Lower leg skin (tissue), 3 donors: Measurements from ENCODE around the gene ADCYAP1R1.

Experiments used
- POLR2A ChIP-seq, 2 donors: fragments of 450-650 bp; IDR thresholded peaks; one replicate each; pipeline ENCODE4 v1.6.1; 2016 to 2017; ENCODE audit warnings: antibody characterized with exemption in 2 of 2, mild to moderate bottlenecking in 1 of 2, moderate library complexity in 1 of 2
- TF ChIP-seq, protein P1 (sequence below), 3 donors: fragments of 450-650 bp; IDR thresholded peaks; one replicate each; pipeline ENCODE4 v1.5.1; 2016; ENCODE audit warnings: antibody characterized with exemption in 3 of 3, mild to moderate bottlenecking in 3 of 3, moderate library complexity in 2 of 3

DNA sequence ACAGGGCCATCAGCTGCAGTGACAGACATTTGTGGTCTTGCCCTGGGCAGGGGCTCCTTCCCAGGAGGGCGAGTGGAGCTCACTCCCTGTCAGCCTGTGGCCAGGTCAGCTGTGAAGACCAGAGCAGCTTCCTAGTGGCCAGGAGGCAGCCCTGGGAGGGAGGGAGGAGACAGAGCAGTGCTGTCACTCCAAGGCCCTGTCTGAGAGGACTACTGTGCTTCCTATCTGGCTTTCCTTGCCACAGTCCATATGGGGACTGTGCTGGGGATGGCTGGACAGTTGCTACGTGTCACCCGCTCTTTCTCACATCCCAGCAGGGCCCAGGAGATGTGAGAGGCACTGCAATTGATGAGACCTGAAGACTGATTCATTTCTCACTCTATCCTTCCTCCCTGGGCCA lies 15.2 kb upstream of the ADCYAP1R1 start:
- TF ChIP-seq, protein P1, sequence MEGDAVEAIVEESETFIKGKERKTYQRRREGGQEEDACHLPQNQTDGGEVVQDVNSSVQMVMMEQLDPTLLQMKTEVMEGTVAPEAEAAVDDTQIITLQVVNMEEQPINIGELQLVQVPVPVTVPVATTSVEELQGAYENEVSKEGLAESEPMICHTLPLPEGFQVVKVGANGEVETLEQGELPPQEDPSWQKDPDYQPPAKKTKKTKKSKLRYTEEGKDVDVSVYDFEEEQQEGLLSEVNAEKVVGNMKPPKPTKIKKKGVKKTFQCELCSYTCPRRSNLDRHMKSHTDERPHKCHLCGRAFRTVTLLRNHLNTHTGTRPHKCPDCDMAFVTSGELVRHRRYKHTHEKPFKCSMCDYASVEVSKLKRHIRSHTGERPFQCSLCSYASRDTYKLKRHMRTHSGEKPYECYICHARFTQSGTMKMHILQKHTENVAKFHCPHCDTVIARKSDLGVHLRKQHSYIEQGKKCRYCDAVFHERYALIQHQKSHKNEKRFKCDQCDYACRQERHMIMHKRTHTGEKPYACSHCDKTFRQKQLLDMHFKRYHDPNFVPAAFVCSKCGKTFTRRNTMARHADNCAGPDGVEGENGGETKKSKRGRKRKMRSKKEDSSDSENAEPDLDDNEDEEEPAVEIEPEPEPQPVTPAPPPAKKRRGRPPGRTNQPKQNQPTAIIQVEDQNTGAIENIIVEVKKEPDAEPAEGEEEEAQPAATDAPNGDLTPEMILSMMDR (IDR thresholded peaks at IDR 0.05): no peak
- no peak for TF ChIP-seq POLR2A (IDR thresholded peaks at IDR 0.05)
